Heart left ventricle (tissue), 16 donors: ENCODE measurements around the gene FAP. TPM values are rescaled to one million over a fixed set of nuclear protein-coding genes. Genes with fewer than 3 reads are reported as not detected.
A peak's percentile ranks its signal among the peaks of the same experiment; 100 is the strongest.

Source experiments
- ATAC-seq, 4 donors: fragments of 200-7000 bp; cut with Tn5 transposase; one replicate each; pipeline ENCODE4 v1.9.1; 2020 to 2022; ENCODE audit warnings: moderate library complexity in 4 of 4, mild to moderate bottlenecking in 3 of 4, moderate number of reproducible peaks in 1 of 4
- DNase-seq, 5 donors: peaks; one replicate each; pipeline ENCODE4 v3.0.0-alpha.2; 2020
- H3K27ac ChIP-seq, 12 donors: fragments of 200-600 bp; sonication (generic) in 4 of 12; one replicate each; pipeline versions ENCODE4 v1.5.0 to v1.8.0; 2016 to 2022; ENCODE audit warnings: mild to moderate bottlenecking in 2 of 12
- H3K27me3 ChIP-seq, 9 donors: fragments of 200-600 bp; sonication (generic) in 2 of 9; one replicate each; pipeline versions ENCODE4 v1.5.1 to v1.8.0; 2016 to 2022; ENCODE audit warnings: mild to moderate bottlenecking in 3 of 9
- H3K36me3 ChIP-seq, 9 donors: fragments of 200-600 bp; sonication (generic) in 2 of 9; one replicate each; pipeline versions ENCODE4 v1.5.0 to v1.8.0; 2018 to 2022; ENCODE audit warnings: mild to moderate bottlenecking in 2 of 9
- H3K4me1 ChIP-seq, 12 donors: fragments of 200-600 bp; sonication (generic) in 4 of 12; one replicate each; pipeline versions ENCODE4 v1.5.0 to v1.8.0; 2016 to 2022; ENCODE audit warnings: mild to moderate bottlenecking in 3 of 12
- H3K4me3 ChIP-seq, 12 donors: fragments of 200-600 bp; sonication (generic) in 4 of 12; one replicate each; pipeline versions ENCODE4 v1.5.0 to v1.8.0; 2017 to 2022; ENCODE audit warnings: mild to moderate bottlenecking in 9 of 12, moderate library complexity in 4 of 12
- H3K9me3 ChIP-seq, 12 donors: fragments of 200-600 bp; sonication (generic) in 4 of 12; one replicate each; pipeline versions ENCODE4 v1.5.0 to v1.8.0; 2016 to 2022; ENCODE audit warnings: mild to moderate bottlenecking in 1 of 12
- CTCF ChIP-seq, 12 donors: fragments of 200-600 bp; sonication (generic) in 4 of 12; IDR thresholded peaks; one replicate each; pipeline versions ENCODE4 v1.5.0 to v1.8.0; 2018 to 2022; ENCODE audit warnings: antibody characterized with exemption in 12 of 12, mild to moderate bottlenecking in 5 of 12
- POLR2A ChIP-seq, 2 donors: fragments of 450-650 bp; IDR thresholded peaks; one replicate each; pipeline ENCODE4 v1.6.1; 2017; ENCODE audit warnings: antibody characterized with exemption in 2 of 2, mild to moderate bottlenecking in 2 of 2, moderate library complexity in 2 of 2
- WGBS, 4 donors: extraction: QIAGEN DNeasy Blood & Tissue Kit in 2 of 4; methylation state at CpG; one replicate each; pipeline versions ENCODE4 v1.1.5 to v1.1.7; 2013 to 2018; 5-methylcytosine and 5-hydroxymethylcytosine counted together
- intact Hi-C, 10 donors: fragments of 100-400 bp; cut with DNase I; formaldehyde crosslinking; loops; one replicate each; pipeline versions ENCODE4 v1.11.1 to v1.14.2; 2022
- polyA plus RNA-seq, 2 donors: library from polyadenylated mRNA; stranded (reverse); fragments of 200-250 nt; gene quantifications; one replicate each; pipeline ENCODE4 v1.2.3, GENCODE V29; 2013
- total RNA-seq, 9 donors: library from RNA; depleted of rRNA in 2 of 9; stranded (reverse); fragments of >200 nt in 2 of 9; fragmentation: NEBNext Ultra II Directional in 3 of 9; extraction: Animal tissue kit (Norgen Biotek cat#: 25700) in 3 of 9; gene quantifications; one replicate each; pipeline versions ENCODE4 v1.1.0 to v1.2.4, GENCODE V29; 2016 to 2023
- donor health status: ischemic (EF 13 %, LVEDD 7.1; RV severe dilation, severe dysfunction).
- donor health status: healthy with polysubstance abuse.
- donor health status: DM: no; HTN: yes; CAD: no.
- donor health status: DM: no; HTN: no; CAD: no.
- donor health status: ischemic (EF 25% LVEDD 6.9; RV normal size, moderate dysfunction).
- donor health status: ischemic (EF 25% LVEDD 5.7; RV mildly dilated, moderate dysfunction).
- donor health status: healthy.
- donor health status: DM: yes; HTN: yes; CAD: no.
- donor health status: ischemic (EF 35%, LVEDD 5.7; RV mildly dilated, moderate dysfunction).
- donor health status: nonischemic (EF 11% LVEDD 7.7; RV severe dilation, severe dysfunction).
- donor health status: DM: yes; HTN: yes; CAD: no.
- donor health status: PGD.
- donor health status: ischemic (EF 29% LVEDD 5.4; RV normal size, mild dysfunction).
- donor health status: nonischemic (EF 23%, LVEDD 6.1; RV moderate dilation, normal function).

FAP gene
- total and polyA plus RNA-seq, 11 donors, result 0.75 to 11.3 (median 2.3) TPM

DNA sequence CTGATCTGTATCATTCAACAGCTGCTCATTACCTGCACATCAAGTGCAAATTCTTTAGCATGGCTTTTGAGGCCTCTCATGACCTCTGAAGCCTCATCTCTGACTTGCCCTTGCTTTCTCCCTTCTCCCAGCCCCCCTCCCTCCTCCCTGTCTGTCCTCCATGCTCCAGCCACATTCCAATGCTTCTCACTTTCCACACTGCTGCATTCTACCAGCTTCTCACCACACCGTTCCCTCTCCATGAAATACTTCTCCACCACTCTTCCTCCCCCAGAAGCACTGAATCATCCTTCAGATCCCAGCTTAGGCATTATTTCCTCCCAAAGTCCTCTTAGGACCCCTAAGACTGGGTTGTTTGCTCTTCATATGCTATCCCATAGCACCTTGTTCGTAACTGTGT lies 118.1 kb downstream of the FAP start:
- no peak overlapping the region for H3K4me3 ChIP-seq
- no peaks in the 10 kb centered on the region for H3K9me3 ChIP-seq
- H3K27ac ChIP-seq, result no peak overlapping the region
- 78 to 86% (median 82%) methylated on average over 2 of the region's 2 CpGs for WGBS, 4 donors
- H3K27me3 ChIP-seq, result no peaks in the 10 kb centered on the region
- H3K4me1 ChIP-seq, result peaks cover 0 to 18% (median 0%) of the 10 kb centered on the region in 12 donors
- ATAC-seq (no peak), DNase-seq (no peak)
- no peaks in the 10 kb centered on the region for H3K36me3 ChIP-seq
- intact Hi-C loops, result loop anchor here in 6 of 10 donors (2.0 to 10.0 kb wide), 4 partner anchors 116 to 540 kb away; no protein-coding TSS in a partner anchor
- TF ChIP-seq CTCF (IDR thresholded peaks at IDR 0.05) (no peak), POLR2A (IDR thresholded peaks at IDR 0.05) (no peak)

GRCh38 chr2:162123806-162124758 lies 119.2 kb downstream of the FAP start:
- Histone ChIP-seq H3K4me3 (no peak overlapping the region), H3K27ac (no peak overlapping the region), H3K27me3 (no peaks in the 10 kb centered on the region), H3K4me1 (peaks cover 0 to 18% (median 0%) of the 10 kb centered on the region in 12 donors), H3K9me3 (no peaks in the 10 kb centered on the region), H3K36me3 (no peaks in the 10 kb centered on the region)
- no peak for DNase-seq
- TF ChIP-seq CTCF (IDR thresholded peaks at IDR 0.05) (peak; percentile 74 to 96 (median 86)), POLR2A (IDR thresholded peaks at IDR 0.05) (no peak)
- intact Hi-C loops, result loop anchor here in 8 of 10 donors (1.0 to 10.0 kb wide), 6 partner anchors 52 to 539 kb away; partner anchors contain the start of gene DPP4 (in 1 of the 8)
- 27 to 32% (median 31%) methylated on average over 9 of the region's 9 CpGs for WGBS, 4 donors
- peak in 2 of 4 donors; percentile 49 to 55 for ATAC-seq

Other genes starting within 250 kb of the FAP start
- 10 to 100 TPM in 3 of 9 donors, 1 to 10 TPM in 6; 5.6 to 16.1 (median 8.6) TPM for gene DPP4, start 169.2 kb downstream of the FAP start, total RNA-seq
- gene DPP4, start 169.2 kb downstream of the FAP start, polyA plus RNA-seq, result 1 to 10 TPM; 3.4 TPM
- not detected for gene GCG, start 91.2 kb downstream of the FAP start, total RNA-seq
- not detected for gene GCG, start 91.2 kb downstream of the FAP start, polyA plus RNA-seq
- gene IFIH1, start 75.2 kb upstream of the FAP start, total RNA-seq, result 10 to 100 TPM in 3 of 9 donors, 1 to 10 TPM in 6; 4.5 to 24.2 (median 6.8) TPM
- gene IFIH1, start 75.2 kb upstream of the FAP start, polyA plus RNA-seq, result 1 to 10 TPM; 3.4 to 3.6 TPM
- gene GCA, start 100.7 kb upstream of the FAP start, total RNA-seq, result 10 to 100 TPM in 2 of 9 donors, 1 to 10 TPM in 7; 5.8 to 20.3 (median 6.4) TPM
- gene GCA, start 100.7 kb upstream of the FAP start, polyA plus RNA-seq, result 10 to 100 TPM in 1 of 2 donors, 1 to 10 TPM in 1; 3.0 to 11.0 TPM